ENCODE measurements around the gene DUSP2.
A peak's percentile ranks its signal among the peaks of the same experiment; 100 is the strongest.

DUSP2 gene

GRCh38 chr2:96131152-96131812, 14.0 kb downstream of the DUSP2 start:
- no peak for DNase-seq

GRCh38 chr2:96130483-96130882, 14.8 kb downstream of the DUSP2 start:
- no peak for DNase-seq

GRCh38 chr2:96129528-96130120, 15.6 kb downstream of the DUSP2 start:
- DNase-seq, result no peak

GRCh38 chr2:96128456-96128855, 16.8 kb downstream of the DUSP2 start:
- no peak for DNase-seq

DNA sequence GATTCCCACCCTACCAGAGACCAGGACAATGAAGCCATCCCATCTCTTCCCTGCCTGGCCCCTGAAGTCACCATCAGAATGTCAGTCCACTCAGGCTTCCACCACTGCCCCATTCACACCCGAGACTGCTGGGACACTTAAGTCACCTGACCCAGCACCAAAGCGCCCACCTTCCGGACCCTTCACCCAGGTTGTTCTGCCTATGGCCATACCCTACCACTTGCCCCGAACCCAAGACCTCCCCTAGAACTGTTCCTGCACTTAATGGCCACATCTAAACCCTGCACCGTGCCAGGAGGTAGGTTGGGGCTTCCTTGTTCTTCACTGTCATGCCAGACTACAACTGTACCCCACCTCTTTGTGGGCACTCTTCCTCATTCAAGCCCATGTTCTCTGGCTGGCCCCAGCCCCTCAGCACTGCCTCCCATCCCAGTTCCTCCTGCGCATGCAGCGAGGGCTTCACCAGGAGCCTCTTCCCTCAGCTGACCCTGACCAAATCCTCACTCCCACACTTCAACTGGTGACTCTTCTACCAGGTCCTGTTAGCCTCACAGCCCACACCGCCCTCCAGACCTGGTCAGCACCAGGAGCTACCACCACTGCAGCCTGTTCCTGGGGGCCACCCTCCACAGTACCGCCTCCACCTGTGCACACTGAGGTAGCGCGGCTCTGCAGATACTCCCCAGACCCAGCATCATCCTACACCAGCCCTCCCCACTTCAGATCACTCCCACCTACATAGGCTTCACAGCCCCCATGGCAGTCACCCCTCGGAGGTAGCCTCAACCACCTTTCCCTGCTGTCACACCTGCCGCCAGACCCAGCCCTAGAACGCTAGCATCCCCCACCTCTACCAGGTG, 20.6 kb downstream of the DUSP2 start:
- DNase-seq, result no peak

DNA sequence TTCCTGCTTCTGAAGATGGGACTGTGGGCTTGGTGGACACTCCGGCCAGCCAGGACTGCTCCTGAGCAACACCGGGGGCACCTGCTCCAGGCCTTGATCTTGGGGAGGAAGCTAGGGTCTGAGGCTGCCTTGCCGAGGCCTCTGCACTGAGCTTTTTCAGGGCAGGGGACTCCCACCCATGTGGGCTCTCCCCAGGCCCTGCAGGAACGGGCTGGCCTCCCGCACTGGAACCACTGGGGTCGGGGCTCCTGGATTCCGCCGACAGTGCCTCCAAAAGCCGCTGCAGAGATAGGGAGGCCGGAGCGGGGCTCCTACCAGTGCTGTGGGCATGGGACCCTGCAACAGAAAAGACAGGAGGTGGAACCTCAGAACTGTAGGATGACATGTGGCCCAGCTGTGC, 21.3 kb downstream of the DUSP2 start:
- DNase-seq, result no peak

GRCh38 chr2:96123290-96123689, 21.9 kb downstream of the DUSP2 start:
- DNase-seq, result no peak

GRCh38 chr2:96122391-96122790, 22.8 kb downstream of the DUSP2 start:
- no peak for DNase-seq

DNA sequence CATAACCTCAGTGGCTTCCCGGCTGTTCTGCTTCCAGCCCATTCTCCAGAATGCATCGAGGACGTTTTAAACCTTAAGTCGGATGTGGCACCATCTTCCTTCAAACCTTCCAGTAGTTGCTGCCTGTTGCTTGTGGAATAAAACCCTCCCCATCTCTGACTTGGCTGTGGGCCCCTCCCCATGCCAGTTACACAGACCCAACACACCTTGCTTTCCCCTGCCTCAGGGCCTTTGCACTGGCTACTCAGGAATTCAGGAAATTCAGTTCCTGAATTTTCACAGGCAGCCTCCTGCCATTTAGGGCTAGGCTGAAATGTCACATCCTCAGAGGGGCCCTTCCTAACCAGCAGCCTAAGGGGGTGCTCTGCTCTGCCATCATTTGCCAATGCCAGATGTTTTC, 23.8 kb downstream of the DUSP2 start:
- DNase-seq, result no peak

DNA sequence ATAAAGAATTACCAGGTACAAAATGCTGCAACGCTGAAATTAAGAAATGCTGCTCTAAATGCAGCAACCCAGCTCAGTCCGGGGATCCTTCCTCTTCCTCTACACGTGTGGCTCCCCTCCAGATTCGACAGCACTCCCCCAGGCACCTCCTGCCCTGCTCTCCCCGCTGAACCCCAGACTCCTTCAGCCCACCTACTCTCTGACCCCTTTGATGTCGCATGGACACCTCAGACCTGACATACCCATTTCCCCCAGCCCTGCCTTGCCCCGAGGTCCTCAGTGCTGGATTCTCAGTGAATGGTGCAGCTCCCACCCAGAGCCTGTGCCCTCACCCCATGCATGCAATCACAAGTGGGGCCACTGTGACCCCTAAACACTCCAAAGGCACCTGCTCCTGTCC, 24.2 kb downstream of the DUSP2 start:
- no peak for DNase-seq

- DNase-seq, result no peak
These were observed 25.0 kb downstream of the DUSP2 start for GRCh38 chr2:96120091-96120720.

DNA sequence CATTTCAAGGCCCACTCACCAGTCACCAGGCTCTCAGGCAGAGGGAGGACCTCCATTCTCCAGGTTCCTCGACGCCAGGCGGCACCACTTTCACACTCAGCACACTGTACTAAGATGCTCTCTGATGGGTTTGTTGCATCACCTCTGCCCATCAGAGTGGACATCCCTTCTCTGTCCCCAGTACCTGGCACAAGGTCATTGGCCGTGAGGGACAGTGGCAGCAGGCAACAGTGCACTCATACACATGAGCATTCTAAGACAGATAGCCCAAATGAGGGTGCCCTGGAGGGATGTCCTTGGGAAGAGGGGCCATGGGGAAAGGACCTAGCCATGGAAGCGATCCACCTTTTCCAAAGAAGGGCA, 25.9 kb downstream of the DUSP2 start:
- DNase-seq, result no peak

DNA sequence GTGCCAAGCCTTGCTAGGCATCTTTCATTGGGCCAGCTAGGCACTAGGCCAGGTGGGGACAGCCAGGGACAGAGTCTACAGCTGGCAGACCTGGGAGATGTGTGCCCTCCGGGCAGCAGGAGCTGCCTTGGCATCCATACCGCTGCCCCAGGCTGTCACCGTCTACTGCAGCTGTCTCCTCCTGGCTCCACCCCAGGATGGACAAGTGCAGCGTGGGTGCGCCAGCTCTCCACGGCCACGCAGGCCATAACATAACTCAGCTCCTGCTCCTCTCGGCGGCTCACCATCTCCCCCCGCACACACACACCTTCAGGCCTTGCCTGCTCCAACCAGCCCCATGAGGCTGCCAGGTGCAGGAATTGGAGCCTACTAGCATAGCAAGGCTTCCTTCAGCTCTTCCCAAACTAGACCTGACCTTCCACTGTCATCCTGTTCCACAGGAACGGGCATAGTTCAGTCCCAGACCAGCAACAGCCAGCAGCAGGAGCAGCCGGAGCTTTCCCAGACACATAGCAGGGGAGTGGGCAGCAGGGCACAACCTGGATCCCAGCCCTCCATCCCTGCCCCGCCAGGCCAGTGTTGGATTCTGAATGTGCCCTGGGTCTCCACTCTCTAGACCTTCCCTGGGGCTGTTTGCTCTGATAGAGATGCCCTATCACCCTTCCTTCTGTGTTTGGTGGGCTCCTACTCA, 26.4 kb downstream of the DUSP2 start:
- no peak for DNase-seq

GRCh38 chr2:96117701-96118588, 27.3 kb downstream of the DUSP2 start:
- DNase-seq, result peak in 1 of 3 experiments; percentile 5

- peak; percentile 38 to 56 (median 45) for DNase-seq
These were observed 28.2 kb downstream of the DUSP2 start for GRCh38 chr2:96116879-96117533.

DNA sequence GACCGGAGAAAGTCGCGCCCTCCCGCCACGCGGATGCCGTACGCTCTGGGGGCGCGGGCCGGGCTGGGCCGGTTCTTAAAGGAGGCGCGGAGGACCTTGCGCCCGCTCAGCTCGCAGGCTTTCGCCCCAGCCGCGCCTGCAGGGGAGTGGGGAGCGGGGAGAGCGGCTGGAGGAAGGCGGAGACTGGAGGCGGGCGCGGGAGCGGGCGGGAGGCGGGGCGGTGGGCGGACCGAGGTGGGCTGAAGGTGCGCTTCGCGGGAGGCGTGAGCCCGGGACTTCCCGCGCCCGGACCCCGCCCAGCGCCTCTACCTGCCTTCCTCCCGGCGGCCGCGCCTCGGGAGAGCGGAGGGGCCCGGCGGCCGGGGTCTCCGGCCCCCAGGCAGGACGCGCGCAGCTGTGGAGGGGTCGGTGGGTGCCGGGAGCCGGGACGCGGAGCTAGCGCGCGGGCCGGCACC, 28.8 kb downstream of the DUSP2 start, which contains the start of gene ADRA2B:
ADRA2B (minus strand) TSS at position 148 of the 455 bp plus-strand sequence. CDS start 422 bp downstream, outside the sequence.
- peak in 2 of 3 experiments; percentile 29 to 45 for DNase-seq

DNA sequence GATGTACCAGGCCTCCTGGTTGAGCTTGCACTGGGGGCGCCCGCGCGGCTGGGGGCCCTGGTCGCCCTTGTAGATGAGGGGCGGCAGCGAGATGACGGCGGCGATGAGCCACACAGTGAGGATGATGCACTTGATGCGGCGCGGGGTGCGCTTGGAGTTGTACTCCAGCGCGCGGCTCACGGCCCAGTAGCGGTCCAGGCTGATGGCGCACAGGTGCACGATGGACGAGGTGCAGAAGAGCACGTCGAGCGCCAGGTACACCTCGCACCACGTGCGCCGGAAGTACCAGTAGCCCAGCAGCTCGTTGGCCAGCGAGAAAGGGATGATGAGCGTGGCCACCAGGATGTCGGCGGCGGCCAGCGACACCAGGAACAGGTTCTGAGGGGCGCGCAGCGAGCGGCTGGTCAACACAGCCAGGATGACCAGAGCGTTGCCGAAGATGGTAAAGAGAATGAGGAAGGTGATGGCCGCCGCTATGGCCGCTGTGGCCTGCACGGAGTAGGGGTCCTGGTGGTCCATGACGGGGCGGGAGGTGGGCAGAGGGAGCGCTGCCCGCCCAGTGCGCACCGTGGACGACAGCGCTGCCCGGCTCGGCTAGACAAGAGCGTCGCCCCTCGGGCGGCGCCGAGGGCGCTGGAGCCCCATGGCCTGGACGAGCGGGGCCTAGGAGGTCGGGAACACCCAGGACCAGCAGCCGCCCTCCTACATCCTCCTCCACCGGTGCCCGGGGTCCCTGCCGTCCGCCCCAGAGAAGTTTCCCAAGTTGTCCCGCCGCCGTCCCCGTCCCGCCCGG, 29.4 kb downstream of the DUSP2 start:
- DNase-seq, result no peak

GRCh38 chr2:96114903-96115581, 30.2 kb downstream of the DUSP2 start:
- no peak for DNase-seq

DNA sequence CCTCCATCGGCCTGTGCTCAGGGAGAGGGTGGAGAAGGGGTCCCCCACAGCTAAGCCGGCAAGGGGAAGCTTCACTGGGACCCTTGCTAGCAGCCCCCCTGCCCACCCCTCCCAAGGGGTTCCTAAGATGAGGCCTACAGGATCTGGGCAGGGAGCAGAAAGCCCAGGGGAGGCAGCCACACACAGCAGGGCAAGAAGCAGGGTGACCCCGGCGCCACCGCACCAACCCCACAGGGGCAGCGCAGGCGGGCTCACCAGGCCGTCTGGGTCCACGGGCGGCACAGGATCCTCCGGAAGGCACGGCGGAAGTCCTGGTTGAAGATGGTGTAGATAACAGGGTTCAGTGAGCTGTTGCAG, 30.7 kb downstream of the DUSP2 start:
- no peak for DNase-seq

DNA sequence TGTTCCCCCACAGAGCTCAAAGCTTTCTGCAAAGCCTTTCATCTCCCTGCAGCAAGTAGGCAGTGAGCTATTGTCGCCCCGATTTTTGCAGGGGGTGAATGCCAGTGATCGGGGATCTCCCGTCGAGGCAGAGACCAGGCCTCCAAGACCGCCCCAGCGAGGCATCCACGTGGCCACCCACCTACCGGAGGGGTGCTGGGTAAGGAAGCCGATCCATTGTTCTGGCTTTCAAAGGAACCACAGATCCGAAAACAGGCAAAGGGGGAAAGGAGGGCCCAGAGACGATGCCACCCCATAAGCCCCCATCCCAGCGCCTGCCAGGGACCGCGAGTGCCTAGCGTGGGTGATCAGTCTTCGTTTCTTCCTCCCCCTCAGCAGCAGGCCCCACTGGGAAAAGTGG, 31.3 kb downstream of the DUSP2 start:
- DNase-seq, result no peak

Measured in NCI-H1417 (cell line).